Stimulated activated CD4-positive, alpha-beta T cell treated with anti-CD3 and anti-CD28 coated beads, Interleukin-4, amount 100 ng/mL, for 1 hour (primary cell): Measurements from ENCODE around the gene COG5.

ENCODE experiments used
- DNase-seq: peaks from one replicate; pipeline ENCODE4 v3.0.0-alpha.2; 2020

Gene COG5

DNA sequence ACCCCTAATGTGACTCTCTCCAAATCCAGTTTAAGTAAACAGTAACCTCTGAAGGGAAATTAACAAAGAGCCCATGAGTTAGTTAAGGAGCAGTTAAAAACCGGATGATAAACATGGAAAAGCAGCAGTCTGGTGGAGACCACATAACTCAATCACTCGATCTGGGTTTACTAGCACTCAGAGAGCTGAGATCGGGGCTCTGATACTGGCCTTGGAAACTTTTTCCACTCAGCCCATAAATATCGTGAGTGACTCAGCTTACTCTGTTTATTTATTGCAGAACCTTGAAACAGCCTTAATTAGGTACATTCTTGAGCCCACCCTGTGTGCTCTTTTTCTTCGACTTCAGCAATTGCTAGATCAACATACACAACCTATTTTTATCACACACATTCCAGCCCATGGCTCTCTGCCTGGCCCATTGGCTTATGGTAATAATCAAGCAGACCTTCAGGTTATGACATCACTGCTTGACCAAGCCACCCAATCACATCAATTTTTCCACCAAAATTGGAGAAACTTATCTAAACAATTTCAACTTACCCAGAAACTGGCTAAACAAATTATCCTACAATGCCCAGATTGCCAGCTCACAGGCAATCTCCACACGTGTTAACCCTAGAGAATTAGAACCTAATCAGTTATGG, 176.0 kb downstream of the COG5 start:
- no peak for DNase-seq

DNA sequence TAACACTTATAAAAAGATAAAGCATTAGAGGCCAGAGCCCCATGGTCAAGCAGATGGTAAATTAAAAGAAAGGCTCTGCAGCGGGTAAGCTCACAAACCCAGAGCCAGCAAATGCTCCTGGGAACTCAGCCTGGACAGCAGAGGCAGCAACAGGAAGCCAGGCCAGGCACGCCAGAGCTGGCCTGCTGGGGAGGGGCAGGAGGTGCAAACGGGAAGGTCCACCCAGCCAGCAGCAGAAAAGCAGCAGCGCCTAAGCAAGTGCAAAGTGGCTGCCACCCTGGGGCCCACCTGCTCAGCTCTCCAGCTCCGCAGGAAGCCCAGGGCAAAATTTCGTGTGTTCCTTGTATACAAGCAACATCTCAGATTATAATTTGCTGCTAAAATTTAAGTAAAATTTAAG, 176.6 kb downstream of the COG5 start:
- DNase-seq, result no peak

DNA sequence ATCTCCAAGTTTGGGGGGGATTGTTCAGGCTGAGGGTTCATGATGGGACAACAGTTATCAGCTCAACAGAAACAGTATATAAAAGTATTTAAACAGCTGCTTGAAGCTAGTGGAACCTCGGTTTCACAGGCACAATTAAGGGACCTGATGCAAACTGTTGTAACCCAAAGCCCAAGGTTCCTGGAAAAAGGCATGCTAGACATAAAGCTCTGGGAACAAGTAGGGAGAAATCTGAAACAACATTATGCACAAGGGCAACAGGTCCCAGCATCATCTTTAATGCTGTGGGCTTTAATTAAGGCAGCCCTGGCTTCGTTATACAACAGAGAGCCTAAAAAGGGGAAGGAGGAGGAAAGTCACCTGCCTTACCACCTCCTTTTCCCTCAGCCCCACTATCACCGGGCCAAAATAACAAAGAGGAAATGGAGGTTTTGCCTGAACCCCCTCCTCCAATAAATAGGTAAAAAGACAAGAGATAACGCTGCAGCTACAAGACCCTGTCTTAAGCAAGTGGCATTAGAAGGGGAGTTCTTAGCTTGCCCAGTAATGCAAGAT, 177.1 kb downstream of the COG5 start:
- DNase-seq, result no peak

DNA sequence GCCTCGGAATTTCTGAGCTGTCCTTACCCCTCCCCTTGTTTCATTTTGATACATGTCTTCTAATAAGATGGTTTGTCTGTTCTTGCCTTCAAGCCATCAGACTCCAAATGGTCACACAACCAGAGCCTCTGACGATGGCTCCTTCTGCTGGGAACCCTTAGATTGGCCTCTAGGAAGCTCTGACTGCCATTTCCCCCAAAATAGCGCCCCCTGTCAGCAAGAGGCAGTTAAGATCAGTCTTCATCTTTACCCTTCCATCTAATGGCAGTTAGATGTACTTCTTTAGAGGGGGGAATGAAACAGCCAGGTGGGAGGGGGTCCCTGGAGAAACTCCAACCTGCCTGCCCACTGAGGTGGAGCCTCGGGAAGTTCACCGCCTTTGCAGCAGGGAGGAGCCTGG, 179.7 kb downstream of the COG5 start:
- no peak for DNase-seq

DNA sequence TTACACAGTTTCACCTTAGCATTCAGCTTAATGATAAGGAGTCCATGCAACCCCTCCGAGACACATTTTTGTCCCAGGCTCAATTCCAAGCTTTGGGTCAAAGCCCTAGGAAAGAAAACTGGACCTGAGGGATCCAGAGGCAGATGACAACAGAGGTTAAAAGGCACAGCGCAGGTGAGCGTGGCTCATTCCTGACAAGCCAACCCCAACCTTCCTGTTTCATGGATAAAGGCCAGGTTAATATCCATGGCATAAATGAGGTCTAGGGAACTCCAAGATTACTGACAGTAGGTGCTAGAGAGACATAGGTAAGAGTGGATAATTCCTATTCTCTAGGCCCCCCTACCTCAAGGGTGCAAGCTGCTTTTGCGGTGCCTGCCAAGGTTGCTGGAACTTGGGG, 180.5 kb downstream of the COG5 start:
- no peak for DNase-seq

DNA sequence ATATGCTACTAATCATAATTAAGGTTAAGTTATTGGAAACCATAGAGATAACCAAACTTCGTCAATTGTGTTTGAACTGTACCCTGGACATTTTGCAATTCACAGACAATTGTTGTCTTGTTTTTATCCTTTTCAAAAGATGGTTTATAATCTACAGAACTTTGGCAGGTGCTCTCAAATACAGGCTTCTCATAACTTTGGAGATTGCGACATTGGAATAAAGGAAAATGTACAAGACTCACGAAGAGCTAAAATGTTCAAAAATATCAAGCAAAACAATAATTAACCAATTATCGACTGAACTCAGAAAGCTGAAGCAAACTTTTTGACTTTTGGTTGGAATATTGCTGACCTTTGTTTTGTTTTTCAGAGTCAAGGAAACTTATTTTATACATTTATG, 182.3 kb downstream of the COG5 start:
- DNase-seq, result no peak

DNA sequence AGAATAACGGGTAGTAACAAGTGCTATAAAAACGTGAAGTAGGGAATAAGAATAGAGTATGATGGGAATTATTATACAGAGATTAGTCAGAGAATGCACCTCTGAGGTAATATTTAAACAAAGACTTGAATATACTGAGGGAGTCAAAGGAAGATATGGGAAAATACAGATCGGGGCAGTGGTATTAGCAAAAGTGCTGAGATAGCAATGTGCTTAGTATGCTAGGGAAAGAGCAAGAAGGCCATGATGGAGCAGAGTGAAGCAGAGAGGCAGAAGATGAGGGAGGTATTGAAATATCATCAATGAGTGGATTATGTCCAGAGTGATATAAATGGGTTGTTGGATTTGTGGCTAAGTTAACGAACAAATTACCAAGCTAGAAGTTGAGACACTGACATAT, 190.4 kb downstream of the COG5 start:
- no peak for DNase-seq

DNA sequence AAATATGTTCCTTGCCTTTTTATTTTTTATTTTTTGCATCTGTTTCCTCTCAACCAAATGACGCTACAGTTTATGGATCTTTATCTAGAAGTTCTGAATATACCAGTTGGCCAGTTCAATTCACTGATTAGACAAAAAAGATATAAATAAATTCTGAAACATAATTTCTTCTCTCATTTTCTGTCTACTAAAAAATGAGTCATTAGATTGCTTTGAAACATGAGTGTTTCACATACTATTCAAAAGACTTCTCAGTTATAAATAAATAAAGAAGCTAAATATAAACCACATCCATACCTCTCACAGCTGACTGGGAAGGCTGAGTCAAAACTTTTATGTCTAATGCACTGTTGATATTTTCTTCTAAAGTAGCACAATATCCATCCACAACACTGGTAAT, 191.4 kb downstream of the COG5 start:
- DNase-seq, result no peak

DNA sequence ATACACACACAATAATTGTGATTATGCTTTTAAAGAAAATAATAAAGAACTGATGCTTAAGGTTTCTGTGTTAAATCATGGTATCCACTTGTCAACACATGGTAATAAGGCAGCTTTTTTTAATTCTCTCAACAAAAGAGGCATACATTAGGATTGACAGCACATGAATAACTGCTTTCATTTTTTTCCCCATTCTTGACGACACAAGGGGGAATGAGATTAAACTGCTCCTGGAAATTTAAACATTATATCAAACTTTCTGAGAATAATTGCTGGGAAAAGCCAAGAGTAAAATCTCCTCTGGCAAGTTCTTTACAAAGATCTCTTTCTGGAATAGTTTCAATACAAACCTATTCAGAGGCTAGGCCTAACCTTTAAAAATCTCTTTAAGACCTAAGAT, 192.9 kb downstream of the COG5 start:
- no peak for DNase-seq

DNA sequence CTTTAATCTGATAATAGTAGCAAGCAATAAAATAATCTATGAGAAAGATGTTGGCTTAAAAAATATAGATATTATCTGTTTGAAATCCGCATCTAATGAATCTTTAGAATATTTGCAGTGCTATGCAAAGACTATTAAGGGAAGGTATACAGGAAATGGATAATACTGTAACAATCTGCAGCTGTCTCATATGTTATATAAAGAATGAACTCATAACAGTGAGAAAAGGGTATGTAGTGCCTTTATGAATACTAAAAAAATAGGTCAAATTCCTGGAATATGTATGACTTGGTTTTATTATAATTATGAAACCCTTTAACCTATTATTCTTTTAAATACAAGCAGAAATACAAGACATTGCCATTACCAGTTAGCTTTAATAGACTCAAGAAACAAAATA, 198.9 kb downstream of the COG5 start:
- DNase-seq, result no peak

DNA sequence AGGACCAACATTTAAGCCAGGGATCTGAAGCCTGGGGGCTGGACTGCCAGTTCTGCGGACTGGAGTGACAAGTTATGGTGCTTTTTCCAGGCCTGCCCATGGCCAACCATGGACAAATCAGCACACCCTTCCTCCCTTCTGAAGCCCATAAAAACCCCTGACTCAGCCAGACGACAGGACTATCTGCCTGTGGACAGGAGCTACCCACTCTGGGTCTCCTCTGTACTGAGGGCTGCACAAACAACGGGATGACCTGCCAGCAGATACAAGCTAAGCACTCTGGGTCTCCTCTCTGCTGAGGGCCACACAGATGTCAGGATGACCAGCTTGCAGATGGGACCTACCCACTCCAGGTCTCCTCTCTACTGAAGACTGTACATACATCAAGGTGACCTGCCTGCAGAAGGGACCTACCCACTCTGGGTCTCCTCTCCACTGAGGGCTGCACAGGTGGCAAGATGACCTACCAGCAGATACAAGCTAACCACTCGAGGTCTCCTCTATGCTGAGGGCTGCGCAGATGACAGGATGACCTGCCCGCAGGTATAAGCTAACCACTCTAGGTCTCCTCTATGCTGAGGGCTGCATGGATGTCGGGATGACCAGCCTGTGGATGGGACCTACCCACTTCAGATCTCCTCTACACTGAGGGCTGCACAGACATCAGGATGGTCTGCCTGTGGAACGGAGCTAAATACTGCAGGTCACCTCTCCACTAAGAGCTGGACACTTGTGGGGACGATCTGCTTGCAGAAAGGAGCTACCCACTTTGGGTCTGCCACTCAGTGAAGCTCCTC, 204.0 kb downstream of the COG5 start:
- DNase-seq, result no peak

DNA sequence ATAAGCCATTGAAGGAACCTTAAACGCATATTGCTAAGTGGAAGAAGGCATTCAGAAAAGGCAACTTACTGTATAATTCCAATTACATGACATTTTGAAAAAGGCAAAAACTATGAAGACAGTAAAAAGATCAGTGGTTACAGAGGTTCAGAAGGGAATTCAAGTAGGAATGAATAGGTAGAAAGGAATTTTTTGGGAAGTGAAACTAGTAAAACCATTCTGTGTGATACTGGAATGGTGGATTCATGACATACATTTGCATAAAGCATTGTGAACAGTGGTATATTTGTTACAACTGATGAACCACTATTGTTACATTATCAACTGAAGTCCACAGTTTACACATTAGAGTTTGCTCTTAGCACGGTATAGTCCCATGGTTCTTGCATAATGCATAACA, 208.1 kb downstream of the COG5 start:
- DNase-seq, result no peak

DNA sequence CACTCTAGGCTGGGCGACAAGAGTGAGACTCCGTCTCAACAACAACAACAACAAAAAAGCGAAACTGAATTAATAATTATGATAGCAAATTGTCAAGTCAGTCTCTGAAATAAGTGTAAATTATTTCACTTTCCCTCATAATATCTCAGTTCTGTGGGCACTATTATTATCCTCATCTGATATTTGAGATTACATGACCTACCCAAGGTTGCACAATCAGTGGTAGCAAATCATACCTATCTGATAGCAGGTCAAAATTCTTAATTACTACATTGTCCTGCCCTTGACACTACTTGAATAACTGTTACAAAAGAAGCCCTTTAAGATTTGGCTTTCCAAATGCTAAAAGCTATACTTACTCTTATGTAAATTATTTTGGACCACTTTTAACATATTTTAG, 209.1 kb downstream of the COG5 start:
- no peak for DNase-seq

DNA sequence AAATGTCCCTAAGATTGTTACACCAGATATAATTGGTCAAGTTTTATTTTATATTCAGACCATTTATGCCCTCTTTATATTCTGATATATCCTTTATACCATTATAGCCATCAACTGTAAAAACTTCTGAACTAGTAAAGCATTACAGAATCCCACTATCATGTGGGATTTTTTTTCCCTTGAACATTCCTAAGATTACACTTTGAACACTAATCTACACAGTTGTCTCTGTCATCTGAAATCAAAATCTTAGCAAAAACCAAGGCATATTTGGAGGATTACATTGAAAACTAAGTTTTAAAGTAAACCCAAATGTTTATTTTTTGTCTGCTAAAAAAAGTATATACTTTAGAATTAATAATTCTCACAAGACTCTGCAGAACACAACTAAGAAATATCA, 210.0 kb downstream of the COG5 start:
- DNase-seq, result no peak

DNA sequence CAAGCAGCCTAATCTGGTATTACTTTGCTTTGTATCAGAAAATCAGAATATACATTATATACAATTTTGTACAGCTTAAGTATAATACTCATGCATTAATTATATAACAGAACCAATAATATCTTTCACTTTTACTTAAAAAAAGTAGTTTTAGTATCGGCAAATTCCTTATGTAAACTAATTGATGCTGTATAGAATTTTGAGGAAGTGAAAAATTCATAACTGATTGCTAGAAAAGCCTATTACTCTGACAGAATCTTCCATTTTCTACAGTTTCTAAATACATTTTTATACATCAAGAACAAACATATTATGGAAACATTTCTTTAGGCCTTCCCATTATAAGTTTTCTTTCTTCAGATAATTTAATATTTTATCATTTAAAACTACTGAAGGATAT, 217.8 kb downstream of the COG5 start:
- DNase-seq, result no peak

DNA sequence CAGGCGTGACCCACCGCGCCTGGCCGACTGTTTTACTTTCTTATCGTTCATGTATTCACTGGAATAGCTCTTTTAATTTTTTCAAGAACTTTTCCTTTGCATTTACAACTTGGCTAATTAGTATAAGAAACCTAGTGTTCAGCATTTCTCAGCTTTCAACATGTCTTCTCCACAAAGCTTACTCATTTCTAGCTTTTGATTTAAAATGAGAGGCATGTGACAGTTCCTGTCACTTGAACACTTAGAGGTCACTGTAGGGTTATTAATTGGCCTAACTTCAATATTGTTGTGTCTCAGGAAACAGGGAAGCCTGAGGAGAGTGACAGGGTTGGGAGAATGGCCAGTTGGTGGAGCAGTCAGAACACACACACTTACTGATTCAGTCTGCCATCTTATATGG, 218.9 kb downstream of the COG5 start:
- DNase-seq, result no peak

DNA sequence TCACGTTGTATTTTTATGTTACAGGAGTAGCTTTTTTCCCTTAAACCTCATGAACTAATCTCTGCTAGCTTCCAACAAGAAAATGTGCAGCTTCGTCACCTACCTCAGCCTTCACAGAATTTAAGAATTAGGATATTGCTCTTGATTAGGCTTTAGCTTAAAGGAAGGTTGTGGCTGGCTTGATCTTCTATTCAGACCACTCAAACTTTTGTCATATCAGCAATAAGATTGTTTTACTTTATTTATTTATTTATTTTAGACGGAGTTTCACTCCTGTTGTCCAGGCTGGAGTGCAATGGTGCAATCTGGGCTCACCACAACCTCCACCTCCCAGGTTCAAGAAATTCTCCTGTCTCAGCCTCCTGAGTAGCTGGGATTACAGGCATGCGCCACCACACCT, 219.4 kb downstream of the COG5 start:
- no peak for DNase-seq

DNA sequence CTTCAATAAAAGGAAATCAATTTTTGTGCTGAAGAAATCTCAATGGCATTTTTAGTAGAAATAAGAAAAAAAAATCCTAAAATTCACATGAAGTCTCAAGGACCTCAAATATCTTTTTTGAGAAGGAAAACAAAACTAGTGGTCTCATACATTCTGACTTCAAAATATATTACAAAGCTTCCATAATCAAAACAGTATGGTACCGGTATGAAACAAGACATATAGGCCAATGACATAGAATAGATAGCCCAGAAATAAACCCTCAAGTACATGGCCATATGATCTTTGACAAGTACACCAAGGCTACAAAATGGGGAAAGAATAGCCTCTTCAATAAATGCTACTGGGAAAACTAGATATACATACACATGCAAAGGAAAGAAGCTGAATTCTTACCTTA, 225.6 kb downstream of the COG5 start:
- no peak for DNase-seq

DNA sequence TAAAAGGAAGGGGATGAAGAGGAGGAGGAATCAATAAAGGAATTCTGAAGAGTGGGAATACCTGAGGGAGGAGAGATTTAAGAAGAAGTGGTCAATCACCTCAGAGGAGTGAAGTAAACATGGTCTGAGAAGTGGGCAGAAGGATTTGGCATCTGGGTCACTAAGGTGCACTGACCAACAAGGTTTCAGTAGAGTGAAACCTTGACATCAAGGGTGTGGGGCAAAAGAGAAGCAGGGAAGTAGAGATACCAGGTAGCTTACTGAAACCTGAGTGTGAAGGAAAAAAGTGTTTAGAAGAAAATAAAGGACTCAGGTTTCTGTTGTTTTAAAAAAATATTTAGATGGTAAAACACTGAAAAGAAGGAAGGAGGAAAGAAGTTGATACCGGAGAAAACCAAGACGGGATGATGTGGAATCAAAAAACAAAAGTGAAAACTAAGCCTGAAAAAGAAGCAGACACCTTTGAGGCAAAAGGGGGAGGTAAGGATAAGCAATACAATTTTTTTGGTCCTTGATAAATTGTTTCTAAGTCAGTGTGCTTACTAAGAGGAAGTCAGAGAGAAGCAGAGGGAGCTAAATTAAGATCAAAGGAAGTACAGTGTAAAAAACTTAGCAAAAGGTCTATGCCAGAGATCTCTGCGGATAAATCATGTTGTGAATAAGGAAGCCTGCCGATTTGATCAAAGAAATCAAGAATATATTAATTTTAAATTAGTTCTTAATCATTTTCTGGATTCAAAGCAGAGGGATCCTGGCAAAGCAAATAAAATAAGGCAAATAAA, 231.0 kb downstream of the COG5 start:
- DNase-seq, result no peak

DNA sequence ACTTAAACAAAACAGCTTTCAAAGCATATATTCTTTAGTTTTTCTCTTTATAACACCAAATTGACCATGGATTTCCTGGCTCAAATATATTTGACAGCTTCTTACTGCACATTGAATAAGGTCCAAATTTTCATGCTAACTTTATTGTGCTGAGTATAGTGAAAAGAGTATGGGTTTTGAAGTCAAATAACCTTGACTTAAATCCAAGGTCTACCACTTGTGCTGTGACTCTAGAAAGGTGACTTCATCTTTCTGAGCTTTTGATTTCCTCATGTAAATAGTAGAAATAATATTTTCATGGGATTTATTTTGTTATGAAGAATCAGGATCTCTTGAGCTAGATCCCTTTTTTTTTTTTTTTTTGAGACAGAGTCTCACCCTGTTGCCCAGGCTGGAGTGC, 233.2 kb downstream of the COG5 start:
- no peak for DNase-seq

DNA sequence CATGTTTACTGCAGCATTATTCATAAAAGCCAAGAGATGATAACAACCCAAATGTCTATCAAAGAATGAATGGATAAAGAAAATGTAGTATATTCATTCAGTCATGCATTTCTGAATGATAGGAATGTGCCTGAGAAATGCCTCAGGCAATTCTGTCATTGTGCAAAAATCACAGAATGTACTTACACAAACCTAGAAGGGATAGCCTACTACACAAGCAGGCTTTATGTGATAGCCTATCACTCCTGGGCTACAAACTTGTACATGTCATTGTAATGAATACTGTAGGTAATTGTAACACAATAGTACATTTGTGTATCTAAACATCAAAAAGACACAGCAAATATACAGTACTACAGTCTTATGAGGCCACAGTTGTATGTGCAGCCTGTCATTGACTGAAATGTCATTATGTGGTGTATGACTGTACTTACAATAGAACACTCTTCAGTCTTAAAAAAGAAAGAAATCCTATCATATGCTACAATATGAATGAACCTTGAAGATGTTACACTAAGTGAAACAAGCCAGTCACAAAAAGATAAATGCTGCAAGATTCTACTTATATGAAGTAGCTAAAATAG, 235.6 kb downstream of the COG5 start:
- no peak for DNase-seq

DNA sequence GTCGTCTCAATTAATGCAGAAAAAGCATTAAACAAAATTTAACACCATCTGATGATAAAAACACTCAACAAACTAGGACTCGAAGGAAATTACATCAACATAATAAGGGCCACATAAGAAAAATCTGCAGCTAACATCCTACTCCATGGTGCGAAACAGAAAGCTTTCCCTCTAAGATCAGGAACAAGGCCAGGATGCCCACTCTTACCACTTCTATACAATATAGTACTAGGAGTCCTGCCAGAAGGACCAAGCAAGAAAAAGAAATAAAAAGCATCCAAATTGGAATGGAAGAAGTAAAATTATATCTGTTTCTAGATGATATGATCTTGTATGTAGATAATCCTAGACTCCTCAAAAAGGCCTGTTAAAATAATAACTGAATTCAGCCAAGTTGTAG, 237.7 kb downstream of the COG5 start:
- no peak for DNase-seq

DNA sequence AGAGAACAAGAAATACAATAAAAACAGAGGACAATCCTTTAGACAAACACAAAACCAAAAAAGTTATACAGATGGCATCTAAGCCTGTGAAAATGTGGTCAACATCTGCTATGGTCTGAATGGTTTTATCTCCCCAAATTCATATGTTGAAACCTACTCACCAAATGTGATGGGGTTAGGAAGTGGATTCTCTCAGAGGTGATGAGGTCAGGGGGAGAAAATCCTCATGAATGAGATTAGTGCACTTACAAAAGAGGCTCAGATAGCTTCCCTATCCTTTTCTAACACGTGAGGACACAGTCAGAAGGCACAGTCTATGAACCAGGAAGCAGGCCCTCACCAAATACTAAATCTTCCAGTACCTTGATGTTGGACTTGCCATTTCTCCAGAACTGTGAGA, 241.7 kb downstream of the COG5 start:
- no peak for DNase-seq

DNA sequence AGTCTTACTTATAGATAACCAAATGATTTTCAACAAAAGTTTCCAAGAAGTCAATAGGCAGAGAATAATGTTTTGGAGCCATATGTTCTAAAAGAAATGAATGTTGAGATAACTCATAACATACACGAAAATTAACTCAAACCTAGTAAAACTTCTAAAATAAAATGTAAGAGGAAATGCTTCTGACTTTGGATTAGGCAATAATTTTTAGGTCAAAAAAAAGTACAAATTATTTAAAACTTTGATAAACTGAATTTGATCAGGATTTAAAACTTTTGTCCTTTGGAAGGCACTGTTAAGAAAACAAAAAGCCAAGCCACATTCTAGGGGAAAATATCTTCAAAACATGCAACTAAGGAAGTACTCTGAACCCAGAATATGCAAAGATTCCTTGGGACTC, 242.1 kb downstream of the COG5 start:
- DNase-seq, result no peak
